Stimulated activated naive CD8-positive, alpha-beta T cell treated with anti-CD3 and anti-CD28 coated beads, Interleukin-15, Interleukin-2, amounts not matched to agents 100 ng/mL and 50 ng/mL, for 24 hours (primary cell): ENCODE data around the gene NUBP2.

ENCODE experiments used
- H3K27ac Mint-ChIP-seq: one replicate; pipeline ENCODE4 v1.8.0; 2021; ENCODE audit warnings: mild to moderate bottlenecking, mixed read lengths
- H3K27me3 Mint-ChIP-seq: one replicate; pipeline ENCODE4 v1.8.0; 2021; ENCODE audit warnings: mixed read lengths
- H3K36me3 Mint-ChIP-seq: one replicate; pipeline ENCODE4 v1.8.0; 2021; ENCODE audit warnings: low read depth, mixed read lengths
- H3K4me1 Mint-ChIP-seq: one replicate; pipeline ENCODE4 v1.8.0; 2021; ENCODE audit warnings: low read depth, mixed read lengths
- H3K4me3 Mint-ChIP-seq: one replicate; pipeline ENCODE4 v1.8.0; 2021; ENCODE audit warnings: mild to moderate bottlenecking, mixed read lengths
- H3K9me3 Mint-ChIP-seq: one replicate; pipeline ENCODE4 v1.8.0; 2021; ENCODE audit warnings: mixed read lengths

The NUBP2 gene

DNA sequence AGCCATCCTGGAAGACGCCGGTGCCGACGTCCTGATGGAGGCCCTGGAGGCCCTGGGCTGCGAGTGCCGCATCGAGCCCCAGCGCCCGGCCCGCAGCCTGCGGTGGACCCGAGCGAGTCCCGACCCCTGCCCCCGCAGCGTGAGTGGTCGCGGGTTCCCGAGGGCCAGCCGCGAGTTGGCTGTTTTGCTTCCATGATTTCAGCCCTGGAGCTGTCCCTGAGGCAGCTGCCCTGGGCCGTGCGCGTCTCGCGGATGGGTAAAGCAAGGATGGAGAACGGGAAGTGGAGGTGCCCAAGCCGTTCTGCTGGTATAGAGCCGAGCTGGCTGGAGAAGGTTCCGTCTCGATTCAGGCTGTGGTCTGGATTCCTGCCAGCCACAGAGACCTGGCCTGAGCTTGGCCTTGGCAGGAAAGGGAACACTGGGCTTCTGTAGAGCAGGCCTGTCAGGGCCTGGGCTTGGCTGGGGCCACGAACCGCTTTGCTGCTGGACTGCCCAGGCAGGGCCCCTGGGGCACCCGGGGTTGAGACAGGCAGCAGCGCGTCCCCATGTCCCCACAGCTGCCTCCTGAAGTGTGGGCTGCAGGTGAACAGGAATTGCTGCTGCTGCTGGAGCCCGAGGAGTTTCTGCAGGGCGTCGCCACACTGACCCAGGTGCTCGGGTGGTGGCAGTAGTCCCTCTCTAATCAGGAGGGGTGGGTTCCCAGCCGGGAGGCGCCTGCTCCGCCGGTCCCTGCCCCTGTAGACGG, 8.9 kb upstream of the NUBP2 start:
- no peaks in the 10 kb centered on the region for H3K27me3 Mint-ChIP-seq
- peak overlapping the region; percentile 45 for H3K27ac Mint-ChIP-seq
- peaks cover 9% of the 10 kb centered on the region for H3K36me3 Mint-ChIP-seq
- peak overlapping the region; percentile 100 for H3K4me3 Mint-ChIP-seq
- H3K4me1 Mint-ChIP-seq, result peaks cover 18% of the 10 kb centered on the region
- H3K9me3 Mint-ChIP-seq, result no peaks in the 10 kb centered on the region

DNA sequence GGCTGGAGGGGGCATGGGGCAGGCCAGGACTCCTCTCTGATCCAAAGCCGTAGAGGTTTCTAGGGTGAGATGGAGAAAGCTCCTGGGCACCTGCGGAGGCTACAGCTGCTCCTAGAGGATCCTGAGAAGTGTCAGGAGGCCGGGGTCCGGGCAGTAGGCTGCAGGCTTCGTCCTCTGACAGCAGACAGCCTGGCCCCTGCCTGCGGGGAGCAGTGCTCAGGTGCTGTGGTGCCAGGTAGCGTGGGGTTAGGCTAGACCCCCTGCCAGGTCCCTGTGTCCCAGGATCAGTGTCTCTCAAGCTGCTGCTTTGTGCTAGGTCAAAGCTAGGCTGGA, 8.3 kb upstream of the NUBP2 start:
- Mint-ChIP-seq H3K9me3 (no peaks in the 10 kb centered on the region), H3K27ac (no peak overlapping the region), H3K4me1 (peaks cover 18% of the 10 kb centered on the region), H3K4me3 (peak overlapping the region; percentile 43), H3K36me3 (peaks cover 9% of the 10 kb centered on the region), H3K27me3 (no peaks in the 10 kb centered on the region)

DNA sequence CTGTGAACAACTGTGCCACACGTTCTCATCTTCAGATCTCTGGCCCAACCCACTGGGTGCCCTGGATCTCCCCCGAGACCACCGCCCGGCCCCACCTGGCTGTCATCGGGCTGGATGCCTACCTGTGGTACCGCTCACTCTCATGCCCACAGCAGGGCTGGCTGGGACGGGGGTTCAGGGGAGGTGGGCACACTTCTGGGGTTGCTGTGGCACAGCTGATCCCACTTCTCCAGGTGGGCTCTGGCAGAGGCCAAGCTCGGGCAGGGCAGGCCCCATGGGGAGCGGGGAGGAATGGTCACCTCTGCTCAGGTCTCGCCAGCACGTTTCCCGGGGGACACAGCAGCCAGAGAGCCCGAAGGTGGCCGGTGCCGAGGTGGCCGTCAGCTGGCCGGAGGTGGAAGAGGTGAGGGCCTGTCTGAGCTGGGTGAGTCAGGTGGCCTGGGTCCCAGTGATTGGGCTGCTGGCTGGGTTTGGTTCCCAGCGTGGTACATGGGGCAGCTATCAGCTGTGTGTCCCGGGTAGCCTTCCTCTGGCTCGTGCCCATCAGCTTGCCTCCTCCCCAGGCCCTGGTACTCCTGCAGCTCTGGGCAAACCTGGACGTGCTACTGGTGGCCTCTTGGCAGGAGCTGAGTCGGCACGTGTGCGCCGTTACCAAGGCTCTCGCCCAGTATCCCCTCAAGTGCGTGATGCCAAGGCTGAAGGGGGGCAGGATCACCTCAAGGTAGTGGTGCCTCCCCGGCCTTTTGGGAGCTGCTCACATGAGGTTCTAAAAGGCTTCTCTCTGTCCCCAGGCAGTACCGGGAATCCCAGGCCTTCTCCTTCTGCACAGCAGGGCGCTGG, 7.5 kb upstream of the NUBP2 start:
- Mint-ChIP-seq H3K9me3 (no peaks in the 10 kb centered on the region), H3K4me1 (peaks cover 15% of the 10 kb centered on the region), H3K27me3 (no peaks in the 10 kb centered on the region), H3K27ac (no peak overlapping the region), H3K4me3 (no peak overlapping the region), H3K36me3 (peaks cover 9% of the 10 kb centered on the region)

DNA sequence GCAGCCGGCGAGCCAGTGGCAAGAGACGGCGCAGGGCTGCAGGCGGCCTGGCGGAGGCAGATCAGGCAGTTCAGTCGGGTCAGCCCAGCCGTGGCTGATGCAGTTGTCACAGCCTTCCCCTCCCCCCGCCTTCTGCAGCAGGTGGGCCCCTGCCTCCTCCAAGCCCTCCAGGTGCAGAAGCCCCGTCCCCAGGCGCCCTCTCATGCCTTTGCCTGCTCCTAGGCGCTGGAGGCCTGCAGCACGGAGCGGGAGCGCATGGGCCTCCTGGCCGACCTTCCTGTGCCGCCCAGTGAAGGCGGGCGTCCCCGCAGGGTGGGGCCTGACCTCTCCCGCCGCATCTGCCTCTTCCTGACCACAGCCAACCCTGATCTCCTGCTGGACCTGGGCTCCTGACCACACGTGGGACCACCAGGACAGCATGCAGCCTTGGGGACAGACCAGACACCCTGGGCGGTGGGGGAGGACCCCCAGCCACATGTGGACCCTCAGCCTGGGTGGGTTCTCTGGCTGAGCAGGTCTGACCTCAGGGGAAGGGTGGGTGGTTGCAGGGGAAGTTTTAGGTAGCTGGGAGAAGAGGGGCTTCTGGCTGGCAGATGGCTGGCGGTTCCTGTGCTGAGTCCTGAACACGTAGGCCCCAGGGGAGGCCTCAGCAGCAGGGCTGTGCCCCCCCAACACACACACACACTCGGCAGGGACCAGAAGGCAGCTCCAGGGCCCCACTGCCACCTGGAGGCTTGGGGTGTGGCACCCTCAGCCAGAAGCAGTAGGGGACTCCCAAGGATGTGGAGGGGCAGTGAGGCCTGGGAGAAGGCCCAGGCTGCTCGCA, 6.7 kb upstream of the NUBP2 start:
- peaks cover 9% of the 10 kb centered on the region for H3K36me3 Mint-ChIP-seq
- H3K27ac Mint-ChIP-seq, result no peak overlapping the region
- H3K27me3 Mint-ChIP-seq, result no peaks in the 10 kb centered on the region
- H3K4me1 Mint-ChIP-seq, result peaks cover 17% of the 10 kb centered on the region
- H3K9me3 Mint-ChIP-seq, result no peaks in the 10 kb centered on the region
- no peak overlapping the region for H3K4me3 Mint-ChIP-seq

DNA sequence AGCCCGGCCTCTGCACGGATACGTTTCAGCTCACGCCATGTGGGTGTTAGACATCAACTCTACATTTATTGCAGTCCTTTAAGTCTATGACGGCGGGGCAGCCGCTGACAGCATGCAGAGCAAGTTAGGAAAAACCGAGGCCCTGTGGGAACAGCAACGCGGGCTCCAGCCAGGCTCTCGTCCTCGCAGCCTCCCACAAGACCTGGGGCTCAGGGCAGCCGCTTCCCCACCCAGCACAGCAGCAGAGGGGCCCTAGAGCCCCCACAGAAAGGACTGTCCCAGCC, 6.1 kb upstream of the NUBP2 start:
- Mint-ChIP-seq H3K27me3 (no peaks in the 10 kb centered on the region), H3K9me3 (no peaks in the 10 kb centered on the region), H3K36me3 (peaks cover 9% of the 10 kb centered on the region), H3K27ac (no peak overlapping the region), H3K4me1 (peaks cover 22% of the 10 kb centered on the region), H3K4me3 (no peak overlapping the region)

DNA sequence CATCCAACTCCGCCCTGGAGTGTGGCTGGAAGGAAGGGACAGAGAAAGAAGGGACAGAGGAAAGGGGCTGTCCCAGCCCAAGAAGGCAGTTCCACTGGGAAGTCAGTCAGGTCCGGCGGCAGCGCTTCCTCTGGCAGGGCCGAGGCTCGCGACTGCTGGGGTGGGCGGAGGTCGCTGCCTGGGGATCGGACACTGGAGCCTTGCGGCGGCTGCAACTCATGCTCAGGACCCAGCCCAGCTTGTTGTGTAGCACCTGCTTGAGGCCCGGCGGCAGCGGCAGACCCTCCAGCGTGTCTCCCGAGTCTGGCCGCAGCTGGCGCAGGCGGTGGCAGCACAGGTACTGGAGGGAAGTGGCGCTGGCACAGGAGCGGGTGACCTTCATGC, 5.8 kb upstream of the NUBP2 start:
- peaks cover 6% of the 10 kb centered on the region for H3K36me3 Mint-ChIP-seq
- H3K4me1 Mint-ChIP-seq, result peaks cover 22% of the 10 kb centered on the region
- H3K27me3 Mint-ChIP-seq, result no peaks in the 10 kb centered on the region
- no peaks in the 10 kb centered on the region for H3K9me3 Mint-ChIP-seq
- H3K4me3 Mint-ChIP-seq, result no peak overlapping the region
- H3K27ac Mint-ChIP-seq, result no peak overlapping the region

DNA sequence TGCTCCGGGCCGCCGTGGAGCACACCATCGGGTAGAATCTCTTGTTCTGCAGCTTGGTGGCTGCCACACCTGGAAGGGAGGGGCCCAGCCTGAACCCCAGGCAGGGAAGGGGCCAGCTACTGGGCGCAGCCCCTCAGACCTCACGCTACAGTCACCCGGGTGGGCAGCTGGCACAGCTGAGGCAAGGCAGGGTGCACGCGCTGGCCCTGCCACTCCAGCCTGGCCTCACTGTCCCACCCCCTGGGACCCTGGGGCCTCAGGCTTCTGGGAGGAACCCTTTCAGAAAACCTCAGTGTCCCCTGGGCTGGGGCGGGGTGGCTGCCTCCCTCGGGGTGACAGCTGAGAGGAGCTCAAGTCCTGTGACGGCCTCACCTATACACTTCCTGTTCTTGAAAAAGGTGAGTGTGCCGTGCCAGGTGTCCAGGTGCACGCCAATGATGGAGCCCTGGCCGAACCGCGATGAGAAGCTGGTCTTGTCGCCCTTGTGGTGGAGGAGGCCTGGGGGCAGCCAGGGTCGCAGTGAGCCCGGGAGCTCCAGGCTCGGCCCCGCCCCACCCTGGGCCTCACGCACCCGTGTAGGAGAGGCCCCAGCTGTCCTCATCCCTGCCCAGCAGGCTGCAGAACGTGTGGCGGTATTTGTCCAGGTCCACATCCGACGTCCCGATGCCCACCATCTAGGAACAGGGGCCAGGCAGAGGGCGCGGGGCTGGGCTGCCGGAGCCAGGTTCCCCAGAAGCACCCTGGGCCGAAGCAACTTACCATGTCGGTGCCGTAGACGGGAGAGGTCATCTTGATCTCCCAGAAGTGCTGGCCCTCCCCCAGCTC, 5.2 kb upstream of the NUBP2 start:
- Mint-ChIP-seq H3K36me3 (no peaks in the 10 kb centered on the region), H3K27me3 (no peaks in the 10 kb centered on the region), H3K9me3 (no peaks in the 10 kb centered on the region), H3K4me3 (no peak overlapping the region), H3K4me1 (peaks cover 19% of the 10 kb centered on the region), H3K27ac (no peak overlapping the region)

DNA sequence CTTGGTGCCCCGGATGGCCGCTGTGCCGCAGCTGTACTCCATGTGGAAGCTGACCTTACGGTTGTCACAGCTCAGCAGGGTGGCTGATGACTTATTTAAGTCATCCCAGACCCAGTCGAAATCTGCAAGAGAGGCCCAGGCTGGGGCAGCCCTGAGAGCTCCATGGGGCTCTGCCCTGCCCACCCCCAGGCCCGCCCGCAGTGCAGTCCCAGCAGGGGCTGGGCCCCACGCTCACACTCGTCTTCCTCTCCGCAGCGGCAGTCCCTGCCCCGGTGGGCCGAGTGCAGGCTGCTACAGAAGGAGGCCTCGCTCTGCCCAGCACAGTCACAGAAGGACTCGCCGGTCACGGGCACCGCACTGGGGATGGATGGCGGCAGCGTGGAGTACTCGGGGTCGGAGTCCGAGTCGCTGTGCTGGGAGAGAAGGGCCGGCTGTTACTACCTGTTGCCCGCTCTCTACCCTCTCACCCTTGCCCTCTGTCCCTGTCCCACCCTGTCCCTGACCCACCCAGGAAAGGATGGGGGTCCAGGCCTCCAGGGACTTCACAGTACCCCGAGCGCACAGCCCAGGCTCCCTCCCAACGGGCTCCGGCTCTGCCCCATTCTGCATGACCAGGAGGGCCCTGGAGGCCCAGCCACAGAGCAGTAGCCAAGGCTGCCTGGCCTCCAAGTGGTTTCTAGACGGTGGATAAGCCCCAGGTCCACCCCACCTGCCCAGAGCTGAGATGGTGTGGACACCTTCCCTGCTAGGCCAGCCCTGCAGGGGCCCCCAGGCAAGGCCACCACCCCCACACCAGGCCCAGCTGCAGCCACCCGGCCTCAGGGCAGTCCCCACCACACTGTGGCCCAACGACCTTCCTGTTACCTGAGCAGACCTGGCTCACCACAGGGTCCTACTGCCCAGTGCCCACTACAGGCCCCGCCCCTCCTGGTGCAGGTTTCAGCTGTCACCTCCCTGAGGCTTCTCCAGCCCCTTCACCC, 4.3 kb upstream of the NUBP2 start:
- Mint-ChIP-seq H3K36me3 (no peaks in the 10 kb centered on the region), H3K4me3 (no peak overlapping the region), H3K27me3 (no peaks in the 10 kb centered on the region), H3K27ac (no peak overlapping the region), H3K9me3 (no peaks in the 10 kb centered on the region), H3K4me1 (peaks cover 22% of the 10 kb centered on the region)

DNA sequence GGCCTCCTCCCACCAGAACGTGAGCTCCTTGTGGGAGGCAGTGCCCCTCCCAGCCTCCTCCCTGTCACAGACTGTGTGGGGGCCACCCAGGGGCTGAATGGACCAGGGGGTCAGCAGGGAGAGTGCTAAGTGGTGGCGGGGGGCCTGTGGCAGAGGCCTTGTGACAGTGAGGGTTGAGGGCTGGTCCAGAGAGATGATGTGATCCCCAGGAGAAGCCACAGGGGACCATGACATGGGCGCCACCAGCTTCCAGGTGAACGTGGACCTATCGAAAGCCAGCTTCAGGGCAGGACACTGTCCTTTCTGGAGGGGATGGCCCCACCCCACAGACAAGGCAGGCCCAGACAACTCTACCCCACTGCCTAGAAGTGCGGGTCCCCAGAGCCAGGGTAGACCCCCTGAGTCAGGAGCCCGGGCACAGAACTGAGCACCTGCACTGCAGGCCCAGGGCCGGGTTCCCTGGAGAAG, 3.5 kb upstream of the NUBP2 start:
- Mint-ChIP-seq H3K27me3 (no peaks in the 10 kb centered on the region), H3K4me3 (no peak overlapping the region), H3K9me3 (no peaks in the 10 kb centered on the region), H3K36me3 (no peaks in the 10 kb centered on the region), H3K27ac (no peak overlapping the region), H3K4me1 (peaks cover 25% of the 10 kb centered on the region)

DNA sequence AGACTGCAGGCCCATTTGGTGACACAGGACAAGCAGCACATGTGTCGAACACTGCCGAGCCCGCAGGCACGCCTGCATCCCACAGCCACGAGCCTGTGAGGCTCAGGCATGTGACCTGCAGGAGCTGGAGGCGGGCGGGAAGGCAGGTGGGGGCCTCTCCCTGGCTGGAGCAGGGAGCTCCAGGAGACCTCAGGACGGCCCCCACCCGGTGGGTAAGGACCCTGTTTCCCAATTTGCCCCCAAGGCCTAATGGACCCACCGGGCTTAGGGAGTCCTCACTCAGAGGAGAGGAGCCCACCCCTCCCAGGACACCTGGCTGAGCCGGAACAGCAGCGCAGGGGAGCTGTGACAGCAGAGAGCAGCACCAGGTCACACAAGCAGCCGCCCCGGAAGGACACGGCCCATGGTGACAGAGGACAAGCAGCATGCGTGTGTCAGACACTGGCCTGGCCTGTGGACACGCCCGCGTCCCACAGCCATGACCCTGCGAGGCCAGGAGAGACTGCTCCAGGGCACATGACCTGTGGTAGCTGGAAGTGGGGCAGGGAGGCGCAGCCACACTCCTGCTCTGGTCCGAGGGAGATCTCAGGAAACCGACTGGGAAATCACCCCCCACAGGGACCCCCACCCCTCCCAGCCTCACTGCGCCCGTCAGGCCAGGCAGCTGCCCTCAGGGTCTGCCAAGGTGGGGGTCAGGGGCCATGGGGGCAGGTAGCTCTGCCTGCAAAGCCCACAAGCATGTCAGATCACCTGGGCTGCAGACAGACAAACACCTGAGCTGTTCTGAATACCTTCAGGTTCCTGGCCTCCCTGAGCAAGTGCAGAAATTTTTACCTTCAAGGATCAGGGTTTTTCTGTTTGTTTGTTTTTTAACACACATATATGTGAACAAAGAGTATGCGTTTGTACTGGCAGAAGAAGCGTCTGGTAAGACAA, 2.8 kb upstream of the NUBP2 start:
- Mint-ChIP-seq H3K36me3 (no peaks in the 10 kb centered on the region), H3K27ac (no peak overlapping the region), H3K27me3 (no peaks in the 10 kb centered on the region), H3K9me3 (no peaks in the 10 kb centered on the region), H3K4me3 (peak overlapping the region; percentile 84), H3K4me1 (peaks cover 22% of the 10 kb centered on the region)

DNA sequence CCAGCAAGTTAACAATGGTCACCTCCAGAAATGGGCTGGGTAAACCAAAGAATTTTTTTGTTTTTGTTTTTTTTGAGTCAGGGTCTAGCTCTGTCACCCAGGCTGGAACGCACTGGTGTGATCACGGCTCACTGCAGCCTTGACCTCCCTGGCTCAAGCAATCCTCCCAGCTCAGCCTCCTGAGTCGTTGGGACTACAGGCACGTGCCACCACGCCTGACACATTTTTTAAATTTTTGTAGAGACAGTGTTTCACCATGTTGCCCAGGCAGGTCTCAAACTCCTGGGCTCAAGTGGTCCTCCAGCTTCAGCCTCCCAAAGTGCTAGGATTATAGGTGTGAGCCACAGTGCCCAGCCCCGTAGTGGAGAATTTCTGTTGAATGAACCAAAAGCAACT, 2.1 kb upstream of the NUBP2 start:
- peaks cover 26% of the 10 kb centered on the region for H3K4me1 Mint-ChIP-seq
- no peaks in the 10 kb centered on the region for H3K27me3 Mint-ChIP-seq
- no peaks in the 10 kb centered on the region for H3K36me3 Mint-ChIP-seq
- H3K9me3 Mint-ChIP-seq, result no peaks in the 10 kb centered on the region
- peak overlapping the region; percentile 84 for H3K4me3 Mint-ChIP-seq
- no peak overlapping the region for H3K27ac Mint-ChIP-seq

DNA sequence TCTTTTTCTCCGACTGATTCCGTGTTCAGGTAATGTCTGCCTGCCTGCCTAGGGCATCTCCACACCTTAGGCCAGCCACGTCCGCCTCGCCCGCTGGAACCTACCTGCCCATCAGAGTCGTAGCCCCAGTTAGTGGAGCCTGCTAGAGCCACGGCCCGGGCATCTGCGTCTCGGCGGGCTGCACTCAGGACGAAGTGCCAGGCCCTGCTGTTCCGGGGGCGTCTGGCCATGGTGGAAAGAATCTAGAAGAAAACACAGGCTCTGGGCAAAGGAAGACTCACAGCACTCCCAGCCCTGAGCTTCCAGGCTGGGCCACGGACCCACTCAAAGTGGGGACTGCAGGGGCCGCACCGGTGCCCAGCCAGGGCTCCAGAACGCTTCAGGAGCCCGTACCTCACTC, 1.5 kb upstream of the NUBP2 start:
- no peaks in the 10 kb centered on the region for H3K27me3 Mint-ChIP-seq
- no peaks in the 10 kb centered on the region for H3K36me3 Mint-ChIP-seq
- H3K27ac Mint-ChIP-seq, result peak overlapping the region; percentile 63
- H3K9me3 Mint-ChIP-seq, result no peaks in the 10 kb centered on the region
- H3K4me3 Mint-ChIP-seq, result peak overlapping the region; percentile 84
- peaks cover 26% of the 10 kb centered on the region for H3K4me1 Mint-ChIP-seq
